Left hindlimb (tissue), 1 donor: ENCODE results near the gene PARPBP.
A peak's percentile ranks its signal among the peaks of the same experiment; 100 is the strongest.
"Not testable (repeated sequence)": the region's sequence is repeated elsewhere in the genome, so short reads cannot be mapped to it uniquely, and the experiment has no call there.

ENCODE experiments used
- DNase-seq: peaks from one replicate; pipeline ENCODE4 v3.0.0-alpha.2; 2018

Gene PARPBP

DNA sequence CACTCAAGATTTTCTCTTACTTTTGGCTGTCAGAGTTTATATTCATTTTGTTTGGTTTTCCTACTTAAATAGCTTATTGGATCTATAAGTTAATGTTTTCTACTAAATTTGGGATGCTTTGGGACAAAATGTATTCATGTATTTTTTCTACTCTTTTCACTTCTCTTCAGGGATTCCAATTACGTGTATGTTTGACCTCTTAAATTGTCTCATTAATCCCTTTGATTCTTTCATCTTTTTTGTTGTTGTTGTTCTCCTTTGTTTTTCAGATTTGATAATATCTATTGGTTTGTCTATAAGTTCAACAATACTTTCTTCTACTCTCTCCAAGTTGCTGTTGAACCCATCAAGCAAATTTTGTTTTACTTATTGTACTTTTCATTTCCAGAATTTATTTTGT lies 43.4 kb downstream of the PARPBP start:
- DNase-seq = no peak

DNA sequence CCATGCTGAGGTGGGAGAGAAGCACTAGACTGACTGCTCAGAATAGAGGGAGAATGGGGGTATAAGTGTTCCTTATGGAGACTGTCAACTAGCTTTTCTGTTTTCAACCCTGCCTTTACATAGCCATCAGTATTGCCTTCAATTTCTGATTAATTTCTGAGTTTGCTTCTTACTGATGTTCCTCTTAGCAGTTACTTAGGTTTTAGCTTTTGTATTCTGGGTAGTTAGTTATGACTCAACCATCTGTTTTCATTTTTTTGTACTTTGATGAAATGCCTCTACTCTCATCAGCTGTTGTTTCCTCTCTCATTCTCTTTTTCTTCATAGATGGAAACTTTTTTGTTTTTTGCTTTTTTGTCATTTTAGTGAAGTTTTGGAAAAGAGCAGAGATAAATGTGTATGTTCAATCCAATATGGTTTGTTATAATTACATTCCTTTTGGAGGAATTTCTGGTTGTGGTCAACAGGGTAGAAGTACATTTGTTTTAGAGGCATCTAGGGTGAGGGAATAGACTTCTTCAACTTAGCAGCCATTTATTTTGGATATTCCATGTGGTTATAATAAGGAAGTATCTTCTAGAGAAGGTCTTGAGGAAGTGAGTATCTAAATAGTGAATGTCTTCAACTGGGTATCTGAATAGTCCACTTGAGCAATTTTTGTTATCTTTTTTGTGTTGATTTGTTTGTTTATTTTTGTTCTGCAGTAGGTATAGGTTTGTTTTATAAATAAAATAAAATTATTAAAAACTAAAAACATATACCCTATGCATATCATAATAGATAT lies 48.0 kb downstream of the PARPBP start:
- DNase-seq = no peak

GRCh38 chr12:102169922-102170621 lies 50.1 kb downstream of the PARPBP start:
- DNase-seq = no peak

- no peak for DNase-seq
Observed at GRCh38 chr12:102171951-102172350, 52.0 kb downstream of the PARPBP start.

- DNase-seq = no peak
Observed at GRCh38 chr12:102172436-102172835, 52.5 kb downstream of the PARPBP start.

GRCh38 chr12:102174117-102174516 lies 54.1 kb downstream of the PARPBP start:
- no peak for DNase-seq

DNA sequence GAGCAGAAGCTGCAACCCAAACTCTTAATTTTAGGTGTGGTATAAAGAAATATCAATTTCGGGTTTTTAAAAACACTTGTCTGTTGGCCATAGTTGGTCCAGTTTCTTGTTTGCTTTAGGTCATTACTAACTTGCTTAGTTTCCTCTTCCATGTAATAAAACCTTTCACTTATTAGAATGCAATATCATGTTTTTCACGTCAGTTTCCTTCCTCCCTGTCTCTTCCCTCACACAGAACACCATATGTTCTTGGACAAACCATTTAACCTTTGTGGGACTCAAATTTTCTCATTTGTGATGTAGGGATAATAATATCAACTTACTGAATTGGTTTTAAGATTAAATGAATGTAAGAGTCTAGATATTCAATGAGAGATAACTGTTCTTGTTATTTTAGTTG lies 54.8 kb downstream of the PARPBP start:
- DNase-seq = no peak

GRCh38 chr12:102182635-102183034 lies 62.7 kb downstream of the PARPBP start:
- DNase-seq = no peak

- DNase-seq = no peak
Observed at GRCh38 chr12:102195826-102196225, 75.8 kb downstream of the PARPBP start.

DNA sequence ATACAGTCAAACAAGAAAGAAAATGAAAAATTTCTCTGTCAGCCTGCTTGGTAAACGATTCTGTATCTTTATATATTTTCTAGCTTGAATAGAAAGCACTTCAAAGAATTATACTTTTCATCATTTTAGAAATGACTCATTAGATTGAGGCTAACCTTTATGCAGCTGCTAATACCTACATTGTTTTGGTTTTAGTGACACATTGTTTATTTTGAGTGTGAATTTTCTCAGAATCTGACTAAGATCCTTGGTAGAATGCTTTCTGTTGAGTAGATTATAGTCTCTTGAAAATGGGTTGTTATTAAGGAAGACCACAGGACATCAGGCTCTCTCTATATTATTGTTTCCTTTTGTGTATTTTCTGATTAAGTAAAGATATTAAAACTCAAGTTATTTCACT lies 77.8 kb downstream of the PARPBP start, which contains the start of gene PMCH:
Gene PMCH, minus strand, starts transcription at position 45 of the 400 bp plus-strand sequence. CDS start 63 bp downstream, outside the sequence.
- DNase-seq = no peak

DNA sequence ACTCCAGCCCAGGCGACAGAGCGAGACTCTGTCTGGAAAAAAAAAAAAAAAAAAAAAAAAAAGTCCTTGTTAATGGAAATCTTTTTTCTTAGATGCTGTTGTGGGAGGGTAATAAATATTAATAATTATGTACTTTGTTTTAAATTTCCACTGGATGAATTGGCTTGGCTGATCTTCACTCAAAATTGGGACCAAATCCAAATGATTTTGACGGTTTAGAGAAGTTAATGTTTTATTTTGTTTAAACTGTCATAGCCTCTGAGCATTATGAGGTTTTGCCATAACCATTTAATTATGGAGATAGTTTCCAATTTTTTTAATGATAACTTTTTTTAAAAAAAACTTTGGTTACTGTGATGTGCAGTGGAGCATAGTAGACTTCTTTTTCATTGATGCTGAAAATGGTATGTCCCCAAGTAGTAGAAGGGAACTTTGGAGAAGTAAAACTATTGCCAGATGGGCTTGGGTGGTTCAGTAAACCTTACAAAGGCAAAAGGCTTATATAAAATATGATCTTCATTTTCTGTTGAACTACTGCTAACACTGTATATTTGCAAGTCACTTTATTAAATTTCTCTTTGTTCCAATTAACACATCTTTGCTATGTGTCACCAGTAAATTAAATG lies 81.6 kb downstream of the PARPBP start:
- no peak for DNase-seq

GRCh38 chr12:102202556-102202955 lies 82.6 kb downstream of the PARPBP start:
- no peak for DNase-seq

DNA sequence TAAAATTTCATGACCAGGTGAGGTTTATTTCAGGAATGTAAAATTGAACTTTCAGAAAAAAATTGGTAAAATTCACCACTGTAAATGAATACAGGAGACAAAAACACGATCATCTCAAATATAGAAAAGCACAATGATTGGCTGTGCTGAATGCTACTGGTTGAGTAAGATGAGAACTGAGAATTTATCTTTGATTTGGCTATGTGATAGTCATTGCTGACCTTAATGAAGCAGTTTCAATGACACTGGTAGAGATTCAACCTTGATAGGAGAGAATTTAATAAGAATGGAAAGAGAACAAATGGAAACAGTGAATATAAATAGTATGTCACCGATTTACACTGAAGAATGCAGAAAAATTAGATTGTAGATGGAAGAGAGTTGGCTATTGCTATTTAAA lies 84.0 kb downstream of the PARPBP start:
- DNase-seq = no peak

DNA sequence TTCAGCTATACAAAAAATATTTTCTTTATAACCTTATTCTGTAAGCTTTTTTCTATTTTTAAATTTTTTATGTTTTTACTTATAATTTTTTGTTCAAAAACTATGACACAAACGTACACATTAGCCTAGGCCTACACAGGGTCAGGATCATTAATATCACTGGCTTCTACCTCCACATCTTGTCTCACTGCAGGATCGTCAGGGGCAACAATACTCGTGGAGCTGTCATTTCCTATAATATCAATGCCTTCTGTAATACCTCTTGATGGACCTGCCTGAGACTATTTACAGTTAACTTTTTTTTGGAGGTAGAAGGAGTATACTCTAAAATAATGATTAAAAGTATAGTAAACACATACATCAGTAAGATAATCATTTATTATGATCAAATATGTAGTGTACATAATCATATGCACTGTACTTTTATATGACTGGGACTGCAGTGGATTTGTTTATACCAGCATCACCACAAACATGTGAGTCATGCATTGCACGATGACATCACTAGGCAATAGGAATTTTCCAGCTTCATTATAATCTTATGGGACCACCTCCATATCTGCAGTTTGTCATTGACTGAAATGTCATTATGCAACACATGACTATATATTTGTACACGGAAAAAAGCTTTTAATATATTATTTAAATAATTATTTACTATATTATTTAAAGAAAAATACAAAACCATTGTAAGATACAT lies 96.2 kb downstream of the PARPBP start:
- DNase-seq = no peak

GRCh38 chr12:102220736-102221135 lies 100.8 kb downstream of the PARPBP start:
- DNase-seq = no peak

- no peak for DNase-seq
Observed at GRCh38 chr12:102227954-102228353, 108.0 kb downstream of the PARPBP start.

DNA sequence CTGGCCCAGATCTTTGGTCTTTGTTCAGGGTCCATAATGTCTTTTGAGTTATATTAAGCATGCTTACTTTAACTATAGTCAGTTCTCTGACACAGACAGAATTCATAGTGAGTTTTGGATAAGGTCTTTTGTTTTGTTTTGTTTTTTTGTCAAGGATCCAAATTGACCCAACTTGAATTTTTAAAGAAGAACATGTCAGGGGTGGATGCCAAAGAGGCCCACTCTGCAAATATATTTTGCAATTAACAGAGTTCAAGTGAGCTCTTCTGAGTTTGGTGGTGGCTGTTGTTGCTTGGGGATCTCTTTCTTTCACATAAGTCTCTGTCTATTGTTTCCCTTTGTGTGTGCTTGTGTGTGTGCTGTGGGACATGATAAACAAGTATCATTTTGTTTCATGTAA lies 112.1 kb downstream of the PARPBP start:
- DNase-seq = no peak

DNA sequence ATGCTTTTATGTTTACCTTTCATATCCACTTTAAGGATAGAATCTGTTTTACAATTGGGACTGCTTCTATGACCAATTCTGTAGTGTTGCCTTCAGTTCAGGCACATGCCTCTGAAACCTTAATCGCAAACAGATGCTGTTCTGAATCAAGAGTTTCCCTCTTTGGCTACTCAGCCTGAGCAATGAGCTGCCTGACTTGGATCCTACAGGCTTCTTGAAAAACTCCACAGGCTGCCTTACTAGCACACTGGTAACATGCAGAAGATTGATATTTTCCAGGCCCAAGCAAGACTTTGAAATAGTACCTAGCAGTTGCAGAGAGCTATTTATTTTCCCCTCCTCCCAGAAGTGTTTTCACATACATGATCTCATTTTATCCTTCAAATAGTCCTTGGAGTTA lies 112.5 kb downstream of the PARPBP start:
- peak; percentile 49 for DNase-seq

DNA sequence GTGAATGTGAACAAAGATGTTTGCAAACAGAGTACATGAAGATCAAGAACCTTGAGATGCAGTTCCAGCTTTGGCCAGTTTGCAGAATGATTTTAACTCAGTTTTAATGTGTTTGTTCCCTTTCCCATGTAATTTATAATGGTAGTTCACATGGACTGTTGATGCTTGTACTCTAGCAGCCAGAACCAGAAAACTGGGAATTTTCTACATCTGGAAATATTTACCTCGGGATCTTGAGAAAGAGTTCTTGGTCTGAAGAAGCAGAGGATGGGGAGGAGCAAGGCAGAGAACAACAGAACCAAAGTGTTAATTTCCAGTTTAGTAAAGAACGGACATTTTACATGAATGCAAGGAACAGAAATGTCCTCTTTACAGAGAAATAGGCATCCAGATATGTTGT lies 114.6 kb downstream of the PARPBP start:
- DNase-seq = no peak

GRCh38 chr12:102240859-102241258 lies 120.9 kb downstream of the PARPBP start:
- DNase-seq = not testable (repeated sequence)
